Peyer's patch (tissue), 4 donors: ENCODE measurements around the gene TAB3. TPM values are rescaled to one million over a fixed set of nuclear protein-coding genes. Genes with fewer than 3 reads are reported as not detected.

Source experiments
- DNase-seq, 3 donors: peaks; one replicate each; pipeline ENCODE4 v3.0.0-alpha.2; 2017 to 2019
- H3K27ac ChIP-seq, 4 donors: fragments of 200-600 bp; sonication (generic); one replicate each; pipeline ENCODE4 v1.5.1; 2016 to 2019
- H3K27me3 ChIP-seq, 2 donors: fragments of 200-600 bp; sonication (generic); one replicate each; pipeline ENCODE4 v1.5.1; 2019
- H3K36me3 ChIP-seq, 3 donors: fragments of 200-600 bp; sonication (generic); one replicate each; pipeline ENCODE4 v1.5.1; 2016 to 2019
- H3K4me1 ChIP-seq, 4 donors: fragments of 200-600 bp; sonication (generic); one replicate each; pipeline ENCODE4 v1.5.1; 2016 to 2019
- H3K4me3 ChIP-seq, 4 donors: fragments of 200-600 bp; sonication (generic); 1 replicate in 3 of 4; 2 replicates in 1 of 4; pipeline ENCODE4 v1.5.1; 2016 to 2019; ENCODE audit warnings: mild to moderate bottlenecking in 1 of 4
- H3K9me3 ChIP-seq, 4 donors: fragments of 200-600 bp; sonication (generic); one replicate each; pipeline ENCODE4 v1.5.1; 2016 to 2019; ENCODE audit warnings: mild to moderate bottlenecking in 1 of 4
- POLR2A ChIP-seq, 2 donors: fragments of 450-650 bp; IDR thresholded peaks; one replicate each; pipeline ENCODE4 v1.5.1; 2017; ENCODE audit warnings: antibody characterized with exemption in 2 of 2, mild to moderate bottlenecking in 2 of 2, moderate library complexity in 2 of 2
- total RNA-seq, 4 donors: library from RNA; depleted of rRNA; stranded (reverse); fragments of >200 nt; gene quantifications; one replicate each; pipeline ENCODE4 v1.1.0, GENCODE V29; 2016
- TF ChIP-seq, protein P1 (sequence below), 6 experiments: fragments of 450-650 bp in 4 of 6; fragments of 200-600 bp in 2 of 6; sonication (generic) in 1 of 6; IDR thresholded peaks; one replicate each; pipeline ENCODE4 v1.5.1; 2017 to 2019; ENCODE audit warnings: antibody characterized with exemption in 6 of 6, mild to moderate bottlenecking in 3 of 6, moderate library complexity in 1 of 6

Gene TAB3
- total RNA-seq, 4 donors from 2014 or later: 26.1 to 34.7 (median 27.0) TPM

DNA sequence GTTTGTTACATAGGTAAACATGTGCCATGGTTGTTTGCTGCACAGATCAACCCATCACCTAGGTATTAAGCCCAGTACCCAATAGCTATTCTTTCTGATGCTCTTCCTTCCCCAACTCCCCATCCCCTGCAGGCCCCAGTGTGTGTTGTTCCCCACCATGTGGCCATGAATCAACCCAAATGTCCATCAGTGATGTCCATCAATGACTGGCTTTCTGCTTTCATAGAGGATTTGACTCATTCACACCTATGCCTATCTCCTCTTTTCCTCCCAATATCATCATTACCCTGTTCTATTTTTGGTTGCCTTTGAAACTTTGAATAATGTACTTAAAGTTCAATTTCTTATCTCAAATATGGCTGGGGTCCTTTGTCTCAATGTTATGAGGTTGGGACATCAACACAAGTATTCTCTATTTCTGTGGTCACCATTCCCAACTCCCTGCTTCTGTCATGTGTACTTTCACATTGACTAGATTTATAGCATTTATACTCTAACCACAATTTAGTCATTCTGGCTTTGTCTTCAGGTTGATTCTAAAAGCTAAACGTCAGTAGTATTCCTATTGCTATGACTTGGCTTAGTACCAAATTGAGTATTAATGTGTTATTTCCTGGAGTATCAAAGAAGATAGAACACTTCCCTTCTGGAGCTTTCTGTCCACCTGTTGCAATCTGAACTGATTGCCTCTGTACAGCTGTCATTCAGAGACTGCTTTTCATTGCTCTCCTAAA, 107.2 kb downstream of the TAB3 start:
- TF ChIP-seq, protein P1, sequence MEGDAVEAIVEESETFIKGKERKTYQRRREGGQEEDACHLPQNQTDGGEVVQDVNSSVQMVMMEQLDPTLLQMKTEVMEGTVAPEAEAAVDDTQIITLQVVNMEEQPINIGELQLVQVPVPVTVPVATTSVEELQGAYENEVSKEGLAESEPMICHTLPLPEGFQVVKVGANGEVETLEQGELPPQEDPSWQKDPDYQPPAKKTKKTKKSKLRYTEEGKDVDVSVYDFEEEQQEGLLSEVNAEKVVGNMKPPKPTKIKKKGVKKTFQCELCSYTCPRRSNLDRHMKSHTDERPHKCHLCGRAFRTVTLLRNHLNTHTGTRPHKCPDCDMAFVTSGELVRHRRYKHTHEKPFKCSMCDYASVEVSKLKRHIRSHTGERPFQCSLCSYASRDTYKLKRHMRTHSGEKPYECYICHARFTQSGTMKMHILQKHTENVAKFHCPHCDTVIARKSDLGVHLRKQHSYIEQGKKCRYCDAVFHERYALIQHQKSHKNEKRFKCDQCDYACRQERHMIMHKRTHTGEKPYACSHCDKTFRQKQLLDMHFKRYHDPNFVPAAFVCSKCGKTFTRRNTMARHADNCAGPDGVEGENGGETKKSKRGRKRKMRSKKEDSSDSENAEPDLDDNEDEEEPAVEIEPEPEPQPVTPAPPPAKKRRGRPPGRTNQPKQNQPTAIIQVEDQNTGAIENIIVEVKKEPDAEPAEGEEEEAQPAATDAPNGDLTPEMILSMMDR (IDR thresholded peaks at IDR 0.05): no peak
- no peak for TF ChIP-seq POLR2A (IDR thresholded peaks at IDR 0.05)
- no peak overlapping the region for H3K4me3 ChIP-seq
- no peaks in the 10 kb centered on the region for H3K27me3 ChIP-seq
- H3K36me3 ChIP-seq: no peaks in the 10 kb centered on the region
- no peaks in the 10 kb centered on the region for H3K4me1 ChIP-seq
- DNase-seq: no peak
- H3K9me3 ChIP-seq: no peaks in the 10 kb centered on the region
- no peak overlapping the region for H3K27ac ChIP-seq

DNA sequence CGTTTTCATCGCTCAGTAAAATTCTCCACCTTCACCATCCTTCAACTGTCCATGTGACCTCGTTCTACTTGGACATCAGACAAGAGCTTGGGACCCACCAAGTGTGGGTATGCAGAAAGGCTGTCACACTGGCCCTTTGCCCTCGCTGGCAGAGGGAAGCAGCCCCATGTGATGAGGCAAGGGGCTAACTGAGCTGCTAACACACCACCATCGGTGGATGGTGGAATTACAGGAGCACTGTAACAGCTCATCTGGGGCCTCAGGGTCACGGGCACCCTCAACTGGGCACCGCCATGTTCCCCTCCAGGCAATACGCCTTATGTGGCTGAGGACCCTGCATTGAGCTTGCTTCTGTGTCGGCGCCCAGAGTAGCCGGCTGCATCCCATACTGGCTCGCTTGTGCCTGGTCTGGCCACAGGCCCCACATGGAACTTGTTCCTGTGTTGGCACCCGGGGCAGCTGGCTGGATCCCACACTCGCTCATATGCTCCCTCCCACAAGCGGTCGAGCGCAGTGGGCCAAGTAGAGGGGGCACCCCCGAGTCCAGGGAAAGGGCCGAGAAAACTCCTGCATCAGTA, 109.5 kb downstream of the TAB3 start:
- Histone ChIP-seq H3K27me3 (no peaks in the 10 kb centered on the region), H3K9me3 (no peaks in the 10 kb centered on the region), H3K4me3 (no peak overlapping the region), H3K36me3 (no peaks in the 10 kb centered on the region), H3K4me1 (no peaks in the 10 kb centered on the region), H3K27ac (no peak overlapping the region)
- no peak for TF ChIP-seq POLR2A (IDR thresholded peaks at IDR 0.05)
- TF ChIP-seq, protein P1 (IDR thresholded peaks at IDR 0.05): no peak
- DNase-seq: no peak

DNA sequence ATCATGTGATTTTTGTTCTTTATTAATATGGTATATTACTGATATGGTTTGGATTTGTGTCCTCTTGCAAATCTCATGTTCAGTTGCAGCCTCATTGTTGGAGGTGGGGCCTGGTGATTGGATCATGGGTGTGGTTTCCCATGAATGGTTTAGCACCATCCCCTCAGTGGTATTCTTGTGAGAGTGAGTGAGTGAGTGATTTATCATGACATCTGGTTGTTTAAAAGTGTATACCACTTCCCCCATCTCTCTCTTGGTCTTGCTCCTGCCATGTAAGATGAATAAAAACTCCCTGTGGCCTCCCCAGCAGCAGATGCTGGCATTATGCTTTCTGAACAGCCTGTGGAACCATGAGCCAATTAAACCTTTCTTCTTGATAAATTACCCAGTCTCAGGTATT, 111.5 kb downstream of the TAB3 start:
- no peak for DNase-seq

More for the DNA sequence above, 111.5 kb downstream of the TAB3 start:
- H3K36me3 ChIP-seq: no peaks in the 10 kb centered on the region
- H3K9me3 ChIP-seq: no peaks in the 10 kb centered on the region
- H3K27me3 ChIP-seq: no peaks in the 10 kb centered on the region
- no peak for TF ChIP-seq POLR2A (IDR thresholded peaks at IDR 0.05)
- TF ChIP-seq, protein P1 (IDR thresholded peaks at IDR 0.05): no peak
- no peak overlapping the region for H3K4me3 ChIP-seq
- H3K27ac ChIP-seq: no peak overlapping the region
- no peaks in the 10 kb centered on the region for H3K4me1 ChIP-seq

Other genes with a start within 250 kb of the TAB3 start
- 10 to 100 TPM; 12.4 to 74.1 (median 56.9) TPM for gene GK, start 235.8 kb downstream of the TAB3 start, total RNA-seq
- not detected for gene FTHL17, start 182.8 kb upstream of the TAB3 start, total RNA-seq